Stomach (tissue), 4 donors: Measurements from ENCODE around the gene LEMD3.

Experiments
- EP300 ChIP-seq: sonication (generic); formaldehyde crosslinking; IDR thresholded peaks from one replicate; pipeline ENCODE4 v1.6.1; 2017; ENCODE audit warnings: antibody characterized with exemption
- TF ChIP-seq, protein P1 (sequence below), 7 experiments: fragments of 450-650 bp in 4 of 7; fragments of 200-600 bp in 3 of 7; sonication (generic) in 3 of 7; IDR thresholded peaks; one replicate each; pipeline ENCODE4 v1.5.1; 2016 to 2019; ENCODE audit warnings: antibody characterized with exemption in 7 of 7, control low read depth in 2 of 7, mild to moderate bottlenecking in 1 of 7

- TF ChIP-seq, protein P1, sequence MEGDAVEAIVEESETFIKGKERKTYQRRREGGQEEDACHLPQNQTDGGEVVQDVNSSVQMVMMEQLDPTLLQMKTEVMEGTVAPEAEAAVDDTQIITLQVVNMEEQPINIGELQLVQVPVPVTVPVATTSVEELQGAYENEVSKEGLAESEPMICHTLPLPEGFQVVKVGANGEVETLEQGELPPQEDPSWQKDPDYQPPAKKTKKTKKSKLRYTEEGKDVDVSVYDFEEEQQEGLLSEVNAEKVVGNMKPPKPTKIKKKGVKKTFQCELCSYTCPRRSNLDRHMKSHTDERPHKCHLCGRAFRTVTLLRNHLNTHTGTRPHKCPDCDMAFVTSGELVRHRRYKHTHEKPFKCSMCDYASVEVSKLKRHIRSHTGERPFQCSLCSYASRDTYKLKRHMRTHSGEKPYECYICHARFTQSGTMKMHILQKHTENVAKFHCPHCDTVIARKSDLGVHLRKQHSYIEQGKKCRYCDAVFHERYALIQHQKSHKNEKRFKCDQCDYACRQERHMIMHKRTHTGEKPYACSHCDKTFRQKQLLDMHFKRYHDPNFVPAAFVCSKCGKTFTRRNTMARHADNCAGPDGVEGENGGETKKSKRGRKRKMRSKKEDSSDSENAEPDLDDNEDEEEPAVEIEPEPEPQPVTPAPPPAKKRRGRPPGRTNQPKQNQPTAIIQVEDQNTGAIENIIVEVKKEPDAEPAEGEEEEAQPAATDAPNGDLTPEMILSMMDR (IDR thresholded peaks at IDR 0.05): no peak
- no peak for TF ChIP-seq EP300
Measured at GRCh38 chr12:65121956-65122469, 47.4 kb upstream of the LEMD3 start.
